ENCODE data around the gene DDX50. TPM values are rescaled to one million over a fixed set of nuclear protein-coding genes. Genes with fewer than 3 reads are reported as not detected.
"Not testable (repeated sequence)": the region's sequence is repeated elsewhere in the genome, so short reads cannot be mapped to it uniquely, and the experiment has no call there.

Gene DDX50
- total RNA-seq, 1 experiment from 2014 or later: 33.8 TPM

- no TSS peak for BruUV-seq (replicated peaks)
- H3F3A ChIP-seq (ENCODE audit: insufficient read depth, low read depth): peaks cover 66% of the 10 kb centered on the region
- ChIA-PET POLR2A (ENCODE audit: unreplicated experiment) (interaction anchor here (0.7 kb wide), 1 partner anchor 501 kb away, joined by 10 read pairs; no protein-coding TSS in a partner anchor), CTCF (no interaction called here)
- peaks cover 76% of the 10 kb centered on the region for H4K20me1 ChIP-seq (ENCODE audit: insufficient read depth)
- peaks cover 86% of the 10 kb centered on the region for H3K79me2 ChIP-seq (ENCODE audit: low read depth)
- no peaks in the 10 kb centered on the region for H3K9me3 ChIP-seq (ENCODE audit: insufficient read depth, low read depth)
- H3K9me2 ChIP-seq (ENCODE audit: insufficient read depth): no peaks in the 10 kb centered on the region; the same call in 1 of the 2 replicates
- intact Hi-C loops (cut with micrococcal nuclease; ENCODE audit: unreplicated experiment): loop anchor here (5.0 kb wide), 1 partner anchor 433 kb away; the partner anchor contains the start of gene SLC25A16
- no peak overlapping the region for H3K4me3 ChIP-seq
- no peak overlapping the region for H2AFZ ChIP-seq
- peak overlapping the region; percentile 90; the same call in 1 of the 2 replicates for H3K4me2 ChIP-seq
- peaks cover 71% of the 10 kb centered on the region for H3K36me3 ChIP-seq (ENCODE audit: low read depth)
- TF ChIP-seq, protein P1, sequence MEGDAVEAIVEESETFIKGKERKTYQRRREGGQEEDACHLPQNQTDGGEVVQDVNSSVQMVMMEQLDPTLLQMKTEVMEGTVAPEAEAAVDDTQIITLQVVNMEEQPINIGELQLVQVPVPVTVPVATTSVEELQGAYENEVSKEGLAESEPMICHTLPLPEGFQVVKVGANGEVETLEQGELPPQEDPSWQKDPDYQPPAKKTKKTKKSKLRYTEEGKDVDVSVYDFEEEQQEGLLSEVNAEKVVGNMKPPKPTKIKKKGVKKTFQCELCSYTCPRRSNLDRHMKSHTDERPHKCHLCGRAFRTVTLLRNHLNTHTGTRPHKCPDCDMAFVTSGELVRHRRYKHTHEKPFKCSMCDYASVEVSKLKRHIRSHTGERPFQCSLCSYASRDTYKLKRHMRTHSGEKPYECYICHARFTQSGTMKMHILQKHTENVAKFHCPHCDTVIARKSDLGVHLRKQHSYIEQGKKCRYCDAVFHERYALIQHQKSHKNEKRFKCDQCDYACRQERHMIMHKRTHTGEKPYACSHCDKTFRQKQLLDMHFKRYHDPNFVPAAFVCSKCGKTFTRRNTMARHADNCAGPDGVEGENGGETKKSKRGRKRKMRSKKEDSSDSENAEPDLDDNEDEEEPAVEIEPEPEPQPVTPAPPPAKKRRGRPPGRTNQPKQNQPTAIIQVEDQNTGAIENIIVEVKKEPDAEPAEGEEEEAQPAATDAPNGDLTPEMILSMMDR (conservative IDR thresholded peaks at IDR 0.05): no peak
- no peak for TF ChIP-seq EZH2 (IDR thresholded peaks at IDR 0.05; ENCODE audit: low read depth)
- peaks cover 24% of the 10 kb centered on the region for H3K4me1 ChIP-seq (replicated peaks; ENCODE audit: insufficient read depth)
- no peak for DNase-seq
- no peaks in the 10 kb centered on the region for H3K27me3 ChIP-seq (ENCODE audit: insufficient read depth, low read depth)
- no peak overlapping the region for H3K27ac ChIP-seq
Measured at GRCh38 chr10:68959695-68960527, 58.8 kb downstream of the DDX50 start.

DNA sequence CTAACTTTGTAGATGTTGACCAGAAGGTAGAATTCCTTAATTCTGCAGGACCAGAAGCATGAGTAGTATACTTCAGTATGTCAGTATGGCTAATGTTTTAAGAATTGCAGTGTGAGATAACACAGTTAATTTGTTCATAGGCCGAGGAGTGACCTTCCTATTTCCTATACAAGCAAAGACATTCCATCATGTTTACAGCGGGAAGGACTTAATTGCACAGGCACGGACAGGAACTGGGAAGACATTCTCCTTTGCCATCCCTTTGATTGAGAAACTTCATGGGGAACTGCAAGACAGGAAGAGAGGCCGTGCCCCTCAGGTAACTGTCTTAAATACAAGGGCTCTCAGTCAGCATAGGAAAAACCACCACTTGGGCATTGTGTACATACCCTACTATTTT, 62.0 kb downstream of the DDX50 start:
- ChIA-PET CTCF (no interaction called here), POLR2A (ENCODE audit: unreplicated experiment) (no interaction called here)
- H3K36me3 ChIP-seq (ENCODE audit: low read depth): peaks cover 88% of the 10 kb centered on the region
- H3K4me2 ChIP-seq: no peak overlapping the region
- H3K9me2 ChIP-seq (ENCODE audit: insufficient read depth): no peaks in the 10 kb centered on the region; the same call in 1 of the 2 replicates
- H3K79me2 ChIP-seq (ENCODE audit: low read depth): peaks cover 85% of the 10 kb centered on the region
- no peak overlapping the region for H2AFZ ChIP-seq
- H3K4me1 ChIP-seq (replicated peaks; ENCODE audit: insufficient read depth): peaks cover 16% of the 10 kb centered on the region
- no TSS peak for BruUV-seq (replicated peaks)
- H3K27ac ChIP-seq: no peak overlapping the region
- no peaks in the 10 kb centered on the region for H3K27me3 ChIP-seq (ENCODE audit: insufficient read depth, low read depth)
- peaks cover 68% of the 10 kb centered on the region for H3F3A ChIP-seq (ENCODE audit: insufficient read depth, low read depth)
- no peaks in the 10 kb centered on the region for H3K9me3 ChIP-seq (ENCODE audit: insufficient read depth, low read depth)
- DNase-seq: no peak
- H4K20me1 ChIP-seq (ENCODE audit: insufficient read depth): peaks cover 96% of the 10 kb centered on the region
- intact Hi-C loops (cut with micrococcal nuclease; ENCODE audit: unreplicated experiment): no loop called here
- H3K4me3 ChIP-seq: no peak overlapping the region
- TF ChIP-seq, protein P1 (conservative IDR thresholded peaks at IDR 0.05): no peak
- TF ChIP-seq EZH2 (IDR thresholded peaks at IDR 0.05; ENCODE audit: low read depth): no peak

- no peak overlapping the region for H3K4me3 ChIP-seq
- ChIA-PET POLR2A (ENCODE audit: unreplicated experiment) (interaction anchor here (0.6 kb wide), 1 partner anchor 489 kb away, joined by 6 read pairs; no protein-coding TSS in a partner anchor), CTCF (no interaction called here)
- intact Hi-C loops (cut with micrococcal nuclease; ENCODE audit: unreplicated experiment): no loop called here
- H3K9me3 ChIP-seq (ENCODE audit: insufficient read depth, low read depth): no peaks in the 10 kb centered on the region
- H4K20me1 ChIP-seq (ENCODE audit: insufficient read depth): peaks cover 80% of the 10 kb centered on the region
- H3K4me2 ChIP-seq: no peak overlapping the region
- H3F3A ChIP-seq (ENCODE audit: insufficient read depth, low read depth): peaks cover 56% of the 10 kb centered on the region
- DNase-seq: no peak
- no peak overlapping the region for H2AFZ ChIP-seq
- H3K27me3 ChIP-seq (ENCODE audit: insufficient read depth, low read depth): no peaks in the 10 kb centered on the region
- peaks cover 25% of the 10 kb centered on the region; the same call in 1 of the 2 replicates for H3K79me2 ChIP-seq (ENCODE audit: low read depth)
- H3K4me1 ChIP-seq (replicated peaks; ENCODE audit: insufficient read depth): no peaks in the 10 kb centered on the region
- H3K27ac ChIP-seq: no peak overlapping the region
- no peaks in the 10 kb centered on the region for H3K9me2 ChIP-seq (ENCODE audit: insufficient read depth)
- TF ChIP-seq, protein P1 (conservative IDR thresholded peaks at IDR 0.05): no peak
- TF ChIP-seq EZH2 (IDR thresholded peaks at IDR 0.05; ENCODE audit: low read depth): no peak
- BruUV-seq (replicated peaks): no TSS peak
- H3K36me3 ChIP-seq (ENCODE audit: low read depth): peaks cover 77% of the 10 kb centered on the region
Measured at GRCh38 chr10:68973975-68974374, 72.9 kb downstream of the DDX50 start.

DNA sequence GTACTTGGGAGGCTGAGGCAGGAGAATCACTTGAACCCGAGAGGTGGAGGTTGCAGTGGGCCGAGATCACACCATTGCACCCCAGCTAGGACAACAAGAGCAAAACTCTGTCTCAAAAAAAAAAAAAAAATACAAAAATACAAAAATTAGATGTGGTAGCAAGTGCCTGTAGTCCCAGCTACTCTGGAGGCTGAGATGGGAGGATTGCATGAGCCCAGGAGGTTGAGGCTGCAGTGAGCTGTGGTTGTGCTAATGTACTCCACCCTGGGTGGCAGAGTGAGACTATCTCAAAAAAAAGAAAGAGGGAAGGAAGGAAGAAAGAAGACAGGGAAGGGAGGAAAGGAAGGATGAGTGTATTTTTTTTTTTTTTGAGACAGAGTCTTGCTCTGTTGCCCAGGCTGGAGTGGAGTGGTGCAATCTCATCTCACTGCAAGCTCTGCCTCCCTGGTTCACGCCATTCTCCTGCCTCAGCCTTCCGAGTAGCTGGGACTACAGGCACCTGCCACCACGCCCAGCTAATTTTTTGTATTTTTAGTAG, 74.9 kb downstream of the DDX50 start:
- DNase-seq; BruUV-seq (replicated peaks); H3K9me3 ChIP-seq (ENCODE audit: insufficient read depth, low read depth); intact Hi-C loops (cut with micrococcal nuclease; ENCODE audit: unreplicated experiment); H3K4me1 ChIP-seq (replicated peaks; ENCODE audit: insufficient read depth); POLR2A ChIA-PET (ENCODE audit: unreplicated experiment); H3K9me2 ChIP-seq (ENCODE audit: insufficient read depth); H3K27me3 ChIP-seq (ENCODE audit: insufficient read depth, low read depth); H2AFZ ChIP-seq; H3K4me3 ChIP-seq; CTCF ChIA-PET; H3K4me2 ChIP-seq; H3K27ac ChIP-seq: not testable (repeated sequence)
- Histone ChIP-seq H4K20me1 (ENCODE audit: insufficient read depth) (peaks cover 74% of the 10 kb centered on the region), H3F3A (ENCODE audit: insufficient read depth, low read depth) (peaks cover 74% of the 10 kb centered on the region), H3K79me2 (ENCODE audit: low read depth) (0 out of 2 replicates have a peak, but pooled peaks cover 11% of the 10 kb centered on the region), H3K36me3 (ENCODE audit: low read depth) (peaks cover 75% of the 10 kb centered on the region)

DNA sequence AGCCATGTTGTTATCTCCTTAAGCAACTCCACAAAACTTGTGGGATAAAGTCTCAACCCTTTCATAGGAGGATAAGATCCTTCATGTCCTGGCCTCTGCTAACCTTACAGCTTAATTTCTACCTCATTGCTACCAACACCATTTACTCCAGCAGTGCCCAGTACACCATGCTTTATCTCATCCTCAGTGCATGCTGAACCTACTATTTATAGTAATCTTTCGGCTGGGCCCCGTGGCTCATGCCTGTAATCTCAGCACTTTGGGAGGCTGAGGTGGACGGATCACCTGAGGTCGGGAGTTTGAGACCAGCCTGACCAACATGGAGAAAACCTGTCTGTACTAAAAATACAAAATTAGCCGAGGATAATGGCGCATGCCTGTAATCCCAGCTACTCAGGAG, 78.6 kb downstream of the DDX50 start:
- intact Hi-C loops (cut with micrococcal nuclease; ENCODE audit: unreplicated experiment); H3K9me2 ChIP-seq (ENCODE audit: insufficient read depth); BruUV-seq (replicated peaks); H3K79me2 ChIP-seq (ENCODE audit: low read depth); H3K27ac ChIP-seq; H3K9me3 ChIP-seq (ENCODE audit: insufficient read depth, low read depth); H3K4me2 ChIP-seq; H3K27me3 ChIP-seq (ENCODE audit: insufficient read depth, low read depth); H2AFZ ChIP-seq; POLR2A ChIA-PET (ENCODE audit: unreplicated experiment); H3K4me1 ChIP-seq (replicated peaks; ENCODE audit: insufficient read depth); H3K4me3 ChIP-seq; DNase-seq: not testable (repeated sequence)
- peaks cover 69% of the 10 kb centered on the region for H3K36me3 ChIP-seq (ENCODE audit: low read depth)
- peaks cover 77% of the 10 kb centered on the region for H4K20me1 ChIP-seq (ENCODE audit: insufficient read depth)
- peaks cover 89% of the 10 kb centered on the region for H3F3A ChIP-seq (ENCODE audit: insufficient read depth, low read depth)
- CTCF ChIA-PET: interaction anchor here (0.6 kb wide), 1 partner anchor 26 kb away, joined by 3 read pairs; no protein-coding TSS in a partner anchor
